CD4-positive, alpha-beta T cell treated with Interleukin-4 for 4 hours (primary cell): ENCODE measurements around the gene MAML3.
"Not testable (repeated sequence)": the region's sequence is repeated elsewhere in the genome, so short reads cannot be mapped to it uniquely, and the experiment has no call there.

Experiments used
- DNase-seq: peaks from one replicate; pipeline ENCODE4 v3.0.0-alpha.2; 2020

Gene MAML3

DNA sequence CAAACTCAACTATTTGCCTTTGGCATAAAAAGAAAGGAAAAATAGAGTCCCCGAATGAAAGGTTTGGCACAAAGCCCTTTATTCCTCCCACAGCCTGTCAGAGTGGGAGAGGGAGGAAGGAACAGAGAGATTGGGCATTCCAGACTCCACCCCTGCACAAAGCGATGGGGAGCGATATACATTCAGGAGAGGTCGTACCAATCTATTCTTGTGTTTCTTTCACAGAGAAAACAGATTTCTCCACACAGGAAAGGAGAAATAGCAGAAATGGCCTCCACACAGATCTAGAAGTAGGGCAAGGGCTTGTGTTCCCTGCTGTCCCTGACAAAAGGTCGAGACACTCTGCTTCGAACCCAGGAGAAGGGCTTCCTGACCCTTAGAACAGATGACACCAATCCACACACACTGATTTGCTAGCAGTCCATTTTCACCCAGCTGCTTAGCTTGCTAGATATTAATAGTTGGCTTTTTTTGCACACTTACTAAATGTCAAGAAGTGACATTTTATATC lies 197.4 kb downstream of the MAML3 start:
- no peak for DNase-seq

DNA sequence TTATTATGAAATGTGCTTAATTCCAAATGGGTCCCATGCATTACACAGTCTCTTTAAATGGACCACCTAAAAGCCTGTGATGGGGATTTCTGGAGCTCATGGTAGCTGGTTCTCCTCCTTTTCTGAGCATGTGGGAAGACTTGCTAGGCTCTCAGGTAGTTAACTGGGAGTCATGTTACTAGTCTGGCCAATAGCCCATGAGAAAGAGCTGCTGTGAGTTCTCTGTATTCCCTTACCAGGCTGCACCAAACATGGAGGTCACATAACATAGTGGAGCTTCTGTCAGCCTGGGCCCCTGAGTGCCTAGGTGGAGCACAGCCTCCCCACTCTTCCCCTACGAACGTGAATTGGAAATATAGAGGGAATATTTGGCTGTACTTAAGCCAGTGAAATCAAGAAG lies 198.4 kb downstream of the MAML3 start:
- no peak for DNase-seq

- DNase-seq: no peak
Observed at GRCh38 chr4:139954512-139954911, 199.5 kb downstream of the MAML3 start.

DNA sequence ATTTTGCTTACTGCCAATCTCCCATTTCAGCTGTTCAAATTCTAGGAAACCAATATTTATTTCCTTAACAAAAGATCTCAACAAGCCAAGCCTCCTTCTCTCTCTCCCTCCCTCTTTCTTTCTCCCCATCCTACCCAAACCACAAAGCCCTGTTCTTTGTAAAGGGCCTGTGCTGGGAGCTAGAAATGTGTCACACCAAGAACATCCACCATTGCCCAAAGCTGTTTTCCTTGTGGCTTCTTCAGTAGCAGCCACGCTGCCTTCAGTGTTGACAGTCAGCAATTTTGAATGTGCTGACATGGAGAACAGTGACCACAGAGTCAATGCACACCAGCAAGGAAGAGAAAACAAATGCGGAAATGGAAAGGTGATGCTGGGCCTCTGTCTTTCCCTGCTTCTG lies 203.0 kb downstream of the MAML3 start:
- DNase-seq: no peak

DNA sequence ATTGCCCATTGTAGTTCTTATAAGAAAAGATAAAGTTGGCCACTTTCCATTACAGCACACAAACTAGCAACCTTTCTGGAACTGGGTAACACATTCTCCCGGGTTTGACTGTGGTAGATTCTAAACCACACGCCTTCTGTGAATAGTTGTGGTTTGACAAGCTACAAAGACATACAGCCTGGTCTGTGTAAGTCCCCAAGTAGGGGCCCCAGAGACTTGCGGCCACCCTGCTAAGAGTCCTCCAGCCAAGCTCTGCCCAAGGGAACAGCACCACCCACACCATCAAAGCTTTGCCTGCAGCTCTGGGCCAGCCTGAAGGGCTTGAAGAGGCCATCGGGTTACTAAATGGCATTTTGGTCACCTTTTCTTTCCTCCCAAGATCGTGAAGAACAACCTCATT lies 203.4 kb downstream of the MAML3 start:
- no peak for DNase-seq

DNA sequence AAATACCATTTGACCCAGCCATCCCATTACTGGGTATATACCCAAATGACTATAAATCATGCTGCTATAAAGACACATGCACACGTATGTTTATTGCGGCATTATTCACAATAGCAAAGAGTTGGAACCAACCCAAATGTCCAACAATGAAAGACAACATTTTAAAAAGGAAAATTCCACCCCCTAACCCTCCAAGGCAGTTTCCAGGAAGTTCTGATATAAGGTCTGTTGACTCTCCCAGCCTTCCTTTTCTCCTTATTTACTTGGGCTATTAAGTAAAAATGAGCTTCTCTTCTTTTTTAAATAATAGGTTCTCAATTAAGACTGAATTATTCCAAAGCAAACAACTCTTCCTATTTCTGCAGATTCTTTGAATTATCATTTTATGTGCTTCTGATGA lies 209.1 kb downstream of the MAML3 start:
- not testable (repeated sequence) for DNase-seq

GRCh38 chr4:139943277-139943676 lies 210.7 kb downstream of the MAML3 start:
- DNase-seq: no peak

DNA sequence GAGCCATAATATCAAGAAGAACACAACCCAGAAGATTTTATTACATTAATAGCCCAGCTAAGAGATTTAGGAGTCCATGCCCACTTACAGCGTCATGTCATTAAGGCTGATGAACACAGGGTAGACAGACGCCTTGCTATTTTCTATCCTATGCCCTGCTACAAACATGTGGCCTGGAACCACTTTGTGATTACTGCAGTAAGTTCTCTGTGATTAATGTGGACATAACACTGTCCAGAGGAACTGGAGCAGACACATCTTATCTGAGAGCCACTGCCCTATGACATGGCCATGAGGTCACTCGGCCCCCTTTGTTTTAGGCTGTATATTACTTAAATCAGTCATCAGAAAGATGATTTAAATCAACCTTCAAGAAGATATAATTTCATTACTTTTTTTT lies 211.7 kb downstream of the MAML3 start:
- no peak for DNase-seq

- no peak for DNase-seq
Observed at GRCh38 chr4:139940600-139940999, 213.4 kb downstream of the MAML3 start.

DNA sequence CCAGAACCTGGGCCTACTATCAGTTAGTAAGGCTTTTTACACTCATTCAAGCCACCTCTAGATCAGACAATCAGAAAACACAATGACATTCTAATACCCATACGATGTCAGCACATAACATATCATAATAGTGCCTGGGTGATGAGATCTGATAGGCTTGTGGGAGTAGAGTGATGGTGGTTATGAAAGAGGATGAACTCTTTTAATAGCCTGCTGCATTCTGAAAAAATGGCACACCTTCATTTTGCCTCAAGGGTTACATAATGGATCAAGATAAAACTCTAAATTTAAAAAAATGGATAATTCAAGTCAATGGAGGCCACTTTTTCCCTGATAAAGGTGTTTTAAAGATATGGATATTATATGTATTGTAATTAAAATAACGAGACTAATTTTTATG lies 215.6 kb downstream of the MAML3 start:
- no peak for DNase-seq

DNA sequence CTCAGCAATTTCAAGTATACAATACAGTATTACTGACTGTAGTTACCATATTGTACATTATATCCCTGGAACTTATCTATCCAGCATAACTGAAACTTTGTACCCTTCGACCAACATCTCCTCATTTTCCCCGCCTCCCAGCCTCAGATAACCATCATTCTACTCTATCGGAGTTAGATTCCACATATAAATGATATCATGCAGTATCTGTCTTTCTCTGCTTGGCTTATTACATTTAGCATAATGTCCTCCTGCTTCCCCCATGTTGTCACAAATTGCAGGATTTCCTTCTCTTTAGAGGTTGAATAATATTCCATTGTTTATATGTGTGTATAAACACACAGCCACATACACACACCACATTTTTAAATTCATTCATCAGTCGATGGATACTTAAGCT lies 218.1 kb downstream of the MAML3 start:
- no peak for DNase-seq

DNA sequence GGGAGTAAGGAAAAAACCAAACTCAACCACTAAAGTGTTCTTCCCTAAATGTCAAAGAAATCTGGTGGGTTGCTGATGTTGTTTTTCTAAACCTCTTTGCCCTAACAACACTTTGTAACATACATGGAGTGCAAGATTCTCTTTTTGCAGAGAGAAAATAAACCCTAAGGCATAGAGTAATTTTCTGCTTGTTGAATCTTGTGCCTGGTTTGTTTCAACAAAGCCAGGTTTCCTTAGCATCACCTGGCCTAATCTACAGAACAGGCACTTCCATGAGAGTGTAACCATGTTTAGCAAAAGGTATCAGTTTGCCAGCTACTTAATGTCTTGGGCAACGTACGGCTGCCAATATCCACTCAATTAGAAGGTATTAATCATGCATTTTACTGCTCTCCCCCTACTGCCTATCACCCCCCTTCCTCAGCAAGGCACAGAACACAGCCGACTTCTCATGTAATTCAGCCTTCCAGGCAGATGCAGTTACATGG lies 219.2 kb downstream of the MAML3 start:
- no peak for DNase-seq

DNA sequence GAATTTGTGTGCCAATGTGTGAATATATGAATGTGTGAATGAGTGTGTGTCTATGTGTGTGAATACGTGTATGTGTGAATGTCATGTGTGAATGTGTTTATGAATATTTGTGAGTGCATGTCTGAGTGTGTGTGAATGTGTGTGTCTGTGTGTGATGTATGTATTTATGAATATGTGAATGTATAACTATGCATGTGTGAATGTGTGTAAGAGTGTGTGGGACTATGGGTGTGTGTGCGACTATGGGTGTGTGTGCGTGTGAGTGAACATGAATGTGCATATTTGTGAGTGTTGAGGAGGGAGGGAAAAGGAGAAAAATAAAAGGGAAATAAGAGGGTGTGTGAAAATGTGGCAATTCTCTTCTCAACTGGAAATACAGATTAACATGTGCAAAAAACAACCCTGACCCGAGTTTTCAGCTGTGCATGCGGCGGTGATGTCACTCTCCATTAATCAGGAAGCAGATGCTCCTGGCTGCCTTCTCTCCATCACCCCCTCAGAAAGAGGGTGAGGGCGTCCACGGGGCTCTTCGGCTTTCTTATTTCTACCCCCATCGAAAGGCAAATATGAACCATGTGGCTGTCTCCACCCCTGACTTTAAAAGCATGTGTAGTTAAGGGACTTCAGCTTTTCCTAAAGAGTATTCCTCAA lies 219.8 kb downstream of the MAML3 start:
- DNase-seq: no peak

- no peak for DNase-seq
Observed at GRCh38 chr4:139933541-139933940, 220.4 kb downstream of the MAML3 start.

GRCh38 chr4:139933104-139933503 lies 220.9 kb downstream of the MAML3 start:
- DNase-seq: no peak

GRCh38 chr4:139924782-139925181 lies 229.2 kb downstream of the MAML3 start:
- no peak for DNase-seq

- DNase-seq: no peak
Observed at GRCh38 chr4:139922406-139923024, 231.5 kb downstream of the MAML3 start.

DNA sequence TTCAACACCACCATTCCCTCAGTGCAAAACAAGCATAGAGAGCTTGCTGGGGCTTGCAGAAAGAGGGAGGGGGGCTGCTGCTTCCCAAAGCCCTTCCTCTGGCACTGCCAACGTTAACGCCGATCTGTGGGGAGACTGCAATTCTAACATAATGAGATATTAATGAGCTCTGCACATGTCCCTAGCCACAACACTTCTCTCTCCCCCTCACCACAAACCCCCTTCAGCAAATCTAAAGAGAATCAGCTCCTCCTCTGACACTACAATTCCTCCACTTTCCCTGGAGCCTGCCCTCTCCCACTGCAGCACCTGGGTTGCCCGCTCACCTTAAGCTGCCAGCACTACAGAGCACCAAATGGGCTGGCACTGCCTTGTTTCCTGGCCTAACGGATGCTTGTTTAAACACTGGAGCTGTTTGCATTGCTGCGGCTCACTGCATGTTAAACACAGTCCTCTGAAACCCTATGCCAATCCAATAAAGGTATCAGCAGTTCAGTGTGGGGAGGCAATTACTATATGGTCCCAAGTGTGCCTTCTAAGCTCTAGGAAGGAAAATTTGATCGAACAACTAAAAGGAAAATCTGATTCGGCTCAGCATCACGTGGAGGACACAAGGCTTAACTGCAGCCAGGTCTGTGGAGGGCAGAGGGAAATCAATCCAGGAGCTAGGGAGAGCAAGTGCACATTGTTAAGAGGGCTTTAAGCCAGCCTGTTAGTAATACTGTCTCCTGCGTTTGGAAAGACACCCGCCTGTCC lies 232.4 kb downstream of the MAML3 start:
- DNase-seq: no peak

GRCh38 chr4:139920486-139921002 lies 233.4 kb downstream of the MAML3 start:
- no peak for DNase-seq

GRCh38 chr4:139919521-139919920 lies 234.5 kb downstream of the MAML3 start:
- DNase-seq: no peak

DNA sequence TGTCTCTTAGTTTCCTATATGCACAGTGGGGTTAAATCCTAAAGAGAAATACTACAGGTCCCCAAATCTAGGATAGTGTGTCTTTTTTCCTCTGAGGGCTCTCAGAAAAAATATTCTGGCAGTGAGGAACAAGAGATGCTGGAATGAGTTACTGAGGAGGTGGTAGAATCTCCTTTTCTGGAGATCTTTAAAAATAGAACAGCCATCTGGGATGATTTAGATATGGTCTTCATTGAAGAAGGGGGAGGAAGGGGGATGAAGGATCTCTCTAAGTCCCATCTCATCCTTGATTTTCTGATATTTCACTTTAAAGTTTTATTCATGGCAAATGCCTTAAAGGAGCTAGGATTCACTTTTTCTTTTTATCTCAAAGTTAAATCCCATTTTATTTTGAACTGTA lies 235.0 kb downstream of the MAML3 start:
- DNase-seq: no peak

DNA sequence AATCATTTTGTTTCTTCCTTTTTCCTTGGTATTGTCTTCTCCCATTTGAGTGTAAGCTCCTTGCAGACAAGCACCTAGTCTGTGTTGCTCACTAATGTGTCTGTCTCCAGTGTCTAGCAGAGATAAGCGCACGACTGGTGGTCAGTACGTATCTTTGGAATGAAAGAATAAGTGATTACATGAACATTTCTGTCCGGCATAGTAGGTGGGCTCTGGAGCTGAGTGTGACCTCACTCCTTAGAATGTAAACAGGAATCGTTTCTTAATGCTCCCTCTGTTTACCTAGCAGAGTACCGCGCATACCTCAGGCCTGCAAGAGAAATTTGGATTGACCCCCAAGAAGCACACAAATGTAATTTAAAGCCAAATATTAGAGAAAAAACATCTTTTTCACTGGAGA lies 235.4 kb downstream of the MAML3 start:
- no peak for DNase-seq

DNA sequence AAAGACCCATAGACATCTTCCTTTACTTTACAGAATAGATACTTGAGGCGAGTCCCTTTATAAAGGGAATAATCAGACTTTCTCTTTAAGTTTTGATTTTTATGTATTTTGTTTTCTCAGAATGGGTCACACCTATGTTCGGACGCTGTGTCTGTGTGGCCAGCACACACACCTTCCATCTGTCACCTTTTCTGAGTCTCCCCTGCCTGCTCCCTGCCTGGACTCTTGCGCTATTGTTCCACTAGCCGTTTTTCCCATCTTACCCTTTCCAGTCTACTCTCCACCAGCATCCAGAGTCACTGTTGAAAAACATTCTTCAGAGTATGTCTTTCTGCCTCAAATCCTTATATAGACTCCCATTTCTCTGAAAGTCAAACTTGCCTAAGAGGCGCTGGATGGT lies 236.1 kb downstream of the MAML3 start:
- DNase-seq: no peak

DNA sequence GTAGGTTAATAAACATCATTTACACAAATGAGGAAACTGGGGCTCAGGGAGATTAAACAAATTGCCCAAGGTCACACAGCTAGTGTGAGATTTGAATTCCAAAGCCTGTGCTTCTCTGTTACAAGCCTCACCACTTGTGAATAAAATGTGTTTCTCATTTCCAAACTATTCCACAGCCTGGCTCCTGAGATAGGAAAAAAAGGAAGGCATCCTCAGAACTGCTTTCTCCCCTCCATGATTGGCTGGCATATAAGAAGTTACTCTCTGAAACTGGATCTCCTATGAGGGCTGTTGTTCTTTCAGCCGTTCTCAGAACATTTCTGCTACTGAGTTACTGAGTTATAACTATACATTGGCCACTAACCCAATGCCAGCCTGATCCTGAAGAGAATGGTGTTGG lies 237.9 kb downstream of the MAML3 start:
- DNase-seq: no peak
